NCI-H526 treated with DMSO at 0.1 percent for 48 hours (cell line): ENCODE measurements around the gene ISL2.
"Not testable (repeated sequence)": the region's sequence is repeated elsewhere in the genome, so short reads cannot be mapped to it uniquely, and the experiment has no call there.

Source experiments
- DNase-seq: peaks from one replicate; lab custom pipeline; 2025; lab: John Stamatoyannopoulos, UW

Gene ISL2

DNA sequence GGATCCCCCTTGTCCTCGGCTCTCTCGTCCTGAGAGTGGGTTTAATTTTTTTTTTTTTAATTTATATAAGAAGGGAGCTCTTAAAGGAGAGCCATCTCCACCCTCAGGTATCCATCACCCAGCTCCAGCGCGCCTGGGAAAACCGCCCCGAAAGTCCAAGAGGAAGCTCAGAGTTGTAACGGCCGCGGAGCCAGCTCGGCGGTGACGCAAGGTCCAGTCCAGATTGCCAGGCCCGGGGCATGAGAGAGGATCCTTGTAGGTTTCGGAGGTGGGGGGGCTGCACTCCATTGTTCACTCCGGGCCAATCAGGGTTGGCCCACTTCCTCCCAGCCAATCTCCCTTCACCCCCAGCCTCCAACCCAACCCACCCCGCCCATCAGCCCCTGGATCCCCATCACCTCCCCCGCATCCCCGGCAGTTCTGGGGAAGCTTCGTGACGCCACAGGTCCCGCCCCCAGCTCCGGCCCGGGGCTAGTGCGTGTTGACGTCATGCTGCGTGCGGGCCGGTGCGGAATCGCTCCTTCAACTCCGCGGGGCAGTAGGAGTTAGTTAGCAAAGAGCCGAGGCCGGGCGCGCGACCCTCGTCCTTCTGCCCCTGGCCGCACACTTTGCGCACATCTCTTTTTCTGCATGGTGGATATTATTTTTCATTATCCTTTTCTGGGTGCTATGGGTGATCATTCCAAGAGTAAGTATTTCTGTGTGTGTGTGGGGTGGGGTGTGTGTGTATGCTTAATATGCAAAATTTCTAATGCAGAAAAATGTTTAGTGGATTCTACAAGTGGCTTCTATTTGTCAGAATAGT is at the start of gene ISL2:
Gene ISL2, plus strand, starts transcription at position 520 of the 805 bp plus-strand sequence. Its CDS starts 111 bp downstream, at position 631.
- peak; percentile 91 for DNase-seq

DNA sequence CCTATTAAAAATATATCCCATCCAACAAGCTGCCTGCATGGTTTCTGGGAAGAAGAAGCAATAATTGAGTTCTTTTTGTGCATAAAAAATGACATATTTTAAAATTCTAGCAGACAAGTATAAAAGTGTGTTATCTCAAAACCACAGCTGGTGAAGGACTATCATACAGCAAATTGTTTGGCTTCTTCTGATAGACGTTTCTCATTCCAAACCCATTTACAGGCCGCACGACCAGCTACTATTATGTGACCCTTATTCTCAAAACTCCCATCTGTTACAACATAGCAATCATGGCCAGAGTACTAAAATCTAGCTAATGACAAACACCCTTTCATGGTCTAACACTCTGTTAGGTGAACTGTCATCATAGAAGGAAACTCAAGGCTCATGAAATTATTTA is 47.0 kb upstream of the ISL2 start:
- DNase-seq = no peak

DNA sequence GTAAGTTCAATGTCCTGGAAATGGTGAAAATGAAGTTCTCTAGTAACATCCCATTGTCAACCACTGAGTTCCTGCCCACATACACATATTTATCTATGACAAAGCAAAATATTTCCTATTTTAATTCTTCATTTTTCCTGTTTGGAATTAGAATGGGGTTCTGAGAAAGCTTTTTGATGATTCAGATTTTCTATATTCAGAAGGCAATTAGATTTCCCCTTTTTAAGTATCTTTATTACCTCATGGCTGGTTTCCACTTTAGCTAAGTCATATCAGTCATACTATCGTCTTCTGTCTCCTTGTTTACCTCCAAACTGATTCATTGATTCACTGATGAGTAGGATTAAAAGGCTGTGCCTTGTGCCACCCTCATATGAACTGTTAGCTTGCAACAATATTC is 43.2 kb upstream of the ISL2 start:
- DNase-seq = no peak

DNA sequence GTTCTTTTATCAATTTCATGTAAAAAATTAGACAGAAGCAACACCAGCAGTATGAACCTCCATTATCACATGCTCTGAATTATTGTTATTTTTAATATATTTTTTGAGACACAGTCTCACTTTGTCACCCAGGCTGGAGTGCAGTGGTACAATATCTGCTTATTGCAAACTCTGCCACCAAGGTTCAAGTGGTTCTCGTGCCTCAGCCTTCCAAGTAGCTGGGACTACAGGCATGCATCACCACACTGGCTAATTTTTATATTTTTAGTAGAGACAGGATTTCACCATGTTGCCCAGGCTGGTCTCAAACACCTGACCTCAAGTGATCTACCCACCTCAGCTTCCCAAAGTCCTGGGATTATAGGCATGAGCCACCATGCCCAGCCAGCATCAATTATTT is 42.1 kb upstream of the ISL2 start:
- DNase-seq = not testable (repeated sequence)

DNA sequence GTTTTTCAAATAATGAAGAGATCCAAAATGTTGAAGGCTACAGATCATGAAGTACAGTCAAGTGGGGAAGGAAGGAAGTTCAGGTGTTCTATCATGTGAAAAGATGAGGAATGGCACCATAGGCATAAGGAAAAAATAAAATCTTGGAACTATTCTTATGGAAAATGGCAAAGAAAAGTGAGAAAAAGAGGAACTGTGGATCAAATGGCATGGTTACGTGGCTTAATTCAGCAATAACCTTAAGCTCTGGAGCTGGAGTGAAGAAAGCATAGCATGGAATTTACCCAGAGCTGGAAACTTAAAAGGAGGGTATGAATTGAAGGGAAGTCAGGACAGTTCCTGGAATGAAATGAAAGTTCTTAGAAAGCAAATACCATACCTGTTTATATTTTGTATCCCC is 39.7 kb upstream of the ISL2 start:
- DNase-seq = no peak

DNA sequence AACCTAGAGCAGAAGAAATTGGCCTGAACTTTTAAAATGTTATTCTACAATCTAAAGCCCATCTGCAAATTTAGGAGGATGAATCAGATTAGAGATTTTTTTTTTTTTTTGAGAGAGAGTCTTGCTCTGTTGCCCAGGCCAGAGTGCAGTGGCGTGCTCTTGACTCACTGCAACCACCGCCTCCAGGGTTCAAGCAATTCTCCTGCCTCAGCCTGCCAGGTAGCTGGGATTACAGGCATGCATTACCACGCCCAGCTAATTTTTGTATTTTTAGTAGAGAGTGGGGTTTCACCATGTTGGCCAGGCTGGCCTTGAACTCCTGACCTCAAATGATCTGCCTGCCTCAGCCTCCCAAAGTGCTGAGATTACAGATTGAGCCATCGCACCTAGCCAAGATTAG is 38.6 kb upstream of the ISL2 start:
- not testable (repeated sequence) for DNase-seq

DNA sequence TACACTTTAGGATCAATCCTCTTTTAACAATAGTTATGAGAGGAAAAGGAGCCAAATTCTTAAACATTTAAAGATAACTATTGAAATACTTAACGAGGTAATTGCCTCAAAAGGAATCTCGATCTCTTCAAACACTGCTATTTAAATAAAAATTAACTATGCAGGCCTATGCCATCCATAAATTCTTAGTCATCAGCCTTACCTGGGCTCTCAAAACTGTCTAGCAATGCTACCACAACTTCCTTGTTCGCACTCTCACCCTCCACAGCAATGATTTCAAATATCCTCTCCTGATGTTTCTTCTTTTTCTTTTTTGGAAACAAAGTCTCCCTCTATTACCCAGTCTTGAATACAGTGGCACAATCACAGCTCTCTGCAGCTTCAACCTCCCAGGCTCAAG is 37.6 kb upstream of the ISL2 start:
- DNase-seq = no peak

DNA sequence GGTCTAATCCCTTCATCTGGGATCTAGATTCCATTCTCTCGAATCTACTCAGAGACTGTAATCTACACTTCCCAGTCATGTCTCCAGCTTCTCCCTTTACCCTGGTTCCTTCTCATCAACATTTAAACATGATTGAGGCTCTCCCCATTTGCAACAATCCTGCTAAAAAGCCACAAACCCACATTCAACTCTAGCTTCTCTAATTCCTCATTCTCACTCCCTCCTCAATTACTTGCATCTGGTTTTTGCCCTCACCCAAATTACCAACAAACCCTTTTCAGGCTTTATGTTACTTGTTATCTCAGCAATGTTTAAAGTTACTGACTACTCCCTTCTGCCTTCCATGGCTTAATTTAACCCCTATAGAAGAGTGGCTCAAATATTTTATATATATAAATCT is 36.8 kb upstream of the ISL2 start:
- DNase-seq = no peak

DNA sequence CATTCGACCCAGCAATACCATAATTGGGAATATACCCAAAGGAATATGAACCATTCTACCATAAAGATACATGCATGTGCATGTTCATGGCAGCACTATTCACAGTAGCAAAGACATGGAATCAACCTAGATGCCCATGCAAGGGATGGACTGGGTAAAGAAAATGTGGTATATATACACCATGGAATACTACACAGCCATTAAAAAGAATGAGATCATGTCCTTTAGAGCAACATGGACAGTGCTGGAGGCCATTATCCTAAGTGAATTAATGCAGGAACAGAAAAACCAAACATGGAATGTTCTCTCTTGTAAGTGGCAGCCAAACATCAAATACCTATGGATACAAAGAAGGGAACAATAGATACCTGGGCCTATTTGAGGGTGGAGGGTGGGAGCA is 32.7 kb upstream of the ISL2 start:
- DNase-seq = no peak

DNA sequence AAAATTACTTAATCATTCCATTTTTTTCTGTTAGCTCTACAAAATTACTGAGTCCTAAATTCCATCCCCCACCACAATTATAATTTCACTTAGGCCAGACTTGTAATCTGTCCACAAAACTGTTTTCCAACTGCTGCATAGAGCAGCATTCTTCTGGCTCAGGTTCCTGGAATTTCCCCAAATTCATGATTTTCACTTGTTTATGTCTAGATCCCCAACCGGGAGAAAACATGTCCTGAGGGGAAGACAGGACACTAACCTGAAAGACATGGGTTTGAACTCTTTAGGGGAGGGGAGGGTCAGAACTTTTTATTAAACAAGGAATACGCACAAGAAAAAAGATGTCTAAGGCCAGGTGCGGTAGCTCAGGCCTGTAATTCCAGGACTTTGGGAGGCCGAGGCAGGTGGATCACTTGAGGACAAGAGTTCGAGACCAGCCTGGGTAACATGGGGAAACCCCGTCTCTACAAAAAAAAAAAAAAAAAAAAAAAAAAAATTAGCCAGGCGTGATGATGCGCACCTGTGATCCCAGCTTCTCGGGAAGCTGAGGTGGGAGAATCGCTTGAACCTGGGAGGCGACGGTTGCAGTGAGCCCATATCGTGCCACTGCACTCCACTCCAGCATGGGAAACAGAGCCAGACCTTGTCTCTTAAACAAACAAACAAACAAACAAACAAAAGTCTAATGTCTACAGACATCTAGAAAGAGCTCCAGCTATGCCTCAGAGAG is 26.8 kb upstream of the ISL2 start:
- no peak for DNase-seq

DNA sequence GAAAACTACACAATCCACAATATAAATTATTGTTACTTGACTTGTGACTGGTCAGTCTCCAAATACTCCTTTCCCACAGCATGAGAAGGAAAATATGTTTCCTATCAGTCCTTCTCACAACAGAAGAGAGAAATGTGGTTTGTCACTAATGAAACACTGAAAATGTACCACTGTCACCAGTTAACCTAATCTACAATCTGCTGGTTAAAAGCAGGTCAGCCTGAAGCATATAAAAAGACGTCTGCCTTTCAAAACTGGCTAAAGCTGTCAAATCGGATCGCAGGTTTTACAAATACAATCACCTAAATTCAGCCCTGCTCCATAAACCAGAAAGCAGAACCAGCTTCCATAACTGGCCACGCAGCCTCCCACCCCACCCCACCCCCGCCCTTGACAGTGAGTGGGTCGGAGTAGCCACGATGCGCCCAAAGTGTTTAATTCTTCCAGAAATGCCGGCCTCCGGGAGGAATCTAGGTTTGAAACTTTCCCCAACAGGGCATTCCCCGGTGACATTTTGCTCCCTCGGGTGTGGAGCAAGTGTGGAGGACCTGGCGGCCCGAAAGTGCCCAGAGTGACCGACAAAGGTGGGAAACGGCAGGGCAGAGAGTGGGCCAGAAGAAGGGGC is 26.0 kb upstream of the ISL2 start:
- no peak for DNase-seq

DNA sequence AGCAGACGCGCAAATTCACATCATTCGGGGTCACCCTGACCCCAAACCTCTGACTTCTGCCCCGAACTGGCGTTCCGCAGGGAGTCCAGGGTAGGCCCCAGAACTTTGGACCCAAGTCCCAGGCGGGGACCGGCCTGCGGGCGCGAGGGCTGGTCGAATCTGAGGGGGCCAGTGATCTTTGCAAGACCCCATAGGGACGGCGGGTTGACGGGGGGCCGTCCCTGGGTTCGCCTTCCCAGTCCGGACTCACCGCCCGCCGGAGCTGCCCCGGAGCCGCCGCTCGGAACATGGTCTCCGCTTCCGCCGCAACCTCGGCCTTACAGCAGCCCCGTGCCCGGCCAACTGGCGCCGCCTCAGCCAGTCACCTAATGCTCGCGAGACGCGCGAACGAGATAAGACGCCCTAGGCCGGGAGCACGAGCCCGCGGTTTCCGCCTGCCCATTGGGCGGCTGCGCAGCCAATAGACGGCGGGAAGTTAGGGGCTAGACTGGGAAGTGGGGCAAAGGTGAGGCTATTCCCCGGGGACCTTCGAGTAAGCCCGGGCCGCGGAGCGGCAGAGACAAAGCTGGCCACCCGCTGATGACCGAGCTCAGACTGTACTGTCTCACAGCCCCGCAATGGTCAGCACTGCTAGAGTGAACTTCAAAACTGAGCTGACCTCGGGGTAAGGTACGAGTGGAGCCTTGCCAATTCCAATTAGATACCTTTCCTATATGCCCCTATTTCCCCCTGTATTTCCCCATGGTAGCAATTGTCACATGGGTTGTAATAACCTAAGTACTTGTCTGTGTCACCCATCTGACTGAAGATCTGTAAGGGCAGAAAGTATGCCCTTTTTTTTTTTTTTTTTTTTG is 25.2 kb upstream of the ISL2 start, which contains the start of gene ETFA:
Gene ETFA, minus strand, starts transcription at position 370 of the 854 bp plus-strand sequence. Its CDS starts 81 bp downstream, at position 289.
- DNase-seq = peak; percentile 89

DNA sequence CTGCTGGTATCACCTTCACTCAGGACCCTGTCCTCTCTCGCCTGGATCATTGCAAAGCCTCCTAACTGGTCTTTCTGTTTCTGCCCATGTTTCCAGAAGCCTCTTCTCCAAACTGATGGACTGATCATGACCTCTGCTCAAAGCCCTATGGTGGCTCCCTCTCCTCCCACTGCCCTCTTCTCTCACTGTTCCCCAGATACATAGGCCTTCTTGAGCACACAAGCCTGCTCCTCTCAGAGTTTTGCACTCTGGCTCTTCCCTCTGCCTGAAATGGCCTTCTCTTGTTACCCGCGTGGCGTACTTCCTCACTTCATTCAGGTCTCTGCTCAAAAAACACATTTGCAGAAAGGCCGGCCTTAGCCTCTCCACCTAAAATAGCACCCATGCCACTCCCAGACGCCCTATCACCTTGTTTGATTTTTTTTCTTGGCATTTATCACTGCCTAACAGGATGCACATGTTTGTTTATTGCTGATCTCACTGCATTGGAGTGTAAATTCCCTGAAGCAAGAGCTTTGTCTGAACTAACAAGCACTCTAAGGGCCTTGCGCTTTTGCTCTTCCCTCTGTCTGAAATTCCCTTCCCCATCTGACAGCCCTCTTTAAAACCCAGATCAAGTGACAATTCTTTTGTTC is 23.9 kb upstream of the ISL2 start:
- DNase-seq = no peak

DNA sequence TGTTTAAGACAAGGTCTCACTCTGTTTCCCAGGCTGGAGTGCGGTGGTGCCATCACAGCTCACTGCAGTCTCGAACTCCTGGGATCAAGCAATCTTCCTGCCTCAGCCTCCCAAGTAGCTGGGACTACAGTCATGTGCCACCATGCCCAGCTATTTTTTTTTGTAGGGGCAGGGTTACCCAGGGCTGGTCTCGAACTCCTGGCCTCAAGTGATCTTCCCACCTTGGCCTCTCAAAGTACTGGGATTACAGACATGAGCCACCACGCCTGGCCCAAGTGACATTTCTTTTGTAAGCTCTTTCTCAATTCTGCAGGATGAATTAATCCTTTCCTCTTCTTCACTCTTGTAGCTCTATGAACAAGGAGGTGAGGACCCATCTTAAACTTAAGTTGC is 23.4 kb upstream of the ISL2 start:
- DNase-seq = not testable (repeated sequence)

DNA sequence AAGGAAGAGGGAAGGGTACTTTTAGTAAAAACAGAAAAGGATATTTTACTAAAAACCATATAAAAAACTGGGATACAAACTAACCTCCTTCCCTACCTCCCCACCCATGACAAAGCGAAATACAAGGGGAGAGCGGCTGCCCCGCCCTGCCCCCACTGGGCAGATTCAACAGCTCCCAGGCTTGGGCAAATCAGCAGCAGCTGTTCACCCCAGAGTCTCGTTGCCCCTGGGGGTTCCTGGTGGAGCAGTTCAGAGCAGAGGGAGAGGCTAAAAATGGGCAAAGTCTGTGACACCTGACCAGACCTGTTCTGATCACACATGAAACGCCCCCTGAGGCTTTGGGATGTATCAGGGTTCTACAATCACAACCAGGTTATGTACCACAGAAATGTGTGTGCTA is 22.8 kb upstream of the ISL2 start:
- DNase-seq = no peak

DNA sequence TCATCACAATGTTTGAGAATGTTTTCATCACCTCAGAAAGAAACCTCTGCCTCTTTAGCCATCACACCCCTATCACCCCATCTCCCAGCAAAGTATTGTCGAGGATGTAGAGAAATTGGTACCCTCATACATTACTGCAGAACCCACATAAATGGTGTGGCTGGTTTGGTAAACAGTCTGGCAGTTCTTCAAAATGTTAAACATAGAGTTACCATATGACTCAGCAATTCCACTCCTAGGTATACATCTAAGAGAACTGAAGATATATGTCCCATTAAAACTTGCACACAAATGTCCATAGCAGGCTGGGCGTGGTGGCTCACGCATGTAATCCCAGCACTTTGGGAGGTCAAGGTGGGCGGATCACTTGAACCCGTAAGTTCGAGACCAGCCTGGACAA is 16.6 kb upstream of the ISL2 start:
- DNase-seq = no peak

DNA sequence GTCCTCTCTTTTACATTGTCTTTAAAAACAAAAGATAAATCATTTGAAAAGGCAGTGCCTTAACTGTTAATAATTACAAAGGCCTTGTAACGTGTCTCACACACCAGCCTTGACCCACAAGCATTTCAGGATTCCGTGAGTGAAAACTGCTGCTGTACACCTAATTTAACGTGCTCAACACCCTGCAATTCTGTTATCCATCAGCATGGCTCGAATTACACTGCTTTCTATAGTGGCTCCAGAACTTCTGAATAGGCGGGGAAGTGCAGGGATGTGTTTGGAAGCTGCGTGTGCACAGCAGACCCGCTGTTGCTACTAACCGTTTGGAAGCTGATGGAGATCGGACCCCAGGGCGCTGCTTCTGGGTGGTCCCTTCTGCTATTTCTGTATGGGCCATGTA is 15.4 kb upstream of the ISL2 start:
- no peak for DNase-seq

DNA sequence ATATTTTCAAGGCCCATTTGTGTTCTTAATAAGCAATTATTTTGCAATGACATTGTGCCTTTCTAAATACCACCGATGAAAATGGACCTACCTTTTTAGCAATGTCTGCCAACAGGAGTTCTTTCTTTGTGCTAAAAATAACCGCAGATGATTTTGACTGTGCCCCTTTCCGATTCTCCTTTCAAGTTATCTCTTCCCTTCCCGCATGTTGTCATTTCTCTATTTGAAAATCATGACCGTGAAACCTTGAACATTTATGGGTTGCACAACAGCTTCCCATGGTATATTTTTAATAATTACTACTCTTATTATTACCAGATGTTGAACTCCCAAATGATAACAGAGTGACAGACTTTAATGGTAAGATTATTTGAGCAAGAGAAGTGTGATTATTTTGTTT is 15.0 kb upstream of the ISL2 start:
- no peak for DNase-seq

DNA sequence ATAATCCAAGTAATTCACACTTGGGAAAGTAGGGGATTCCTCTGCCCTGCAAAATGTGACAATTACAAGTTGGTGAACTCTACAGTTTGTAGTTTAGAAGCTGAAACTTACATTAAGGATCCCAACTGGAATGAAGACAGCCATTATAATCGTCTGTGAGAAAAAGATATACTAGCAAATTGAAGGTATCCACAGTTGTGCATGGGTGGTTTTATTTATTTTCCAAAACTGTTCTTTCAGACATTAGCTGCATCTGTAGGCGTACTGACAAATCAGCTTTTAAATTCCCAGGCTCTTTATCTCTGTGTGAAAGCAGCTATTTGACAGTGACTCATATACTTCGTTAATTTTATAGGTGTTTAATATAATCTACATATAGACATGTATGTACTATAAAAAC is 12.5 kb upstream of the ISL2 start:
- no peak for DNase-seq

DNA sequence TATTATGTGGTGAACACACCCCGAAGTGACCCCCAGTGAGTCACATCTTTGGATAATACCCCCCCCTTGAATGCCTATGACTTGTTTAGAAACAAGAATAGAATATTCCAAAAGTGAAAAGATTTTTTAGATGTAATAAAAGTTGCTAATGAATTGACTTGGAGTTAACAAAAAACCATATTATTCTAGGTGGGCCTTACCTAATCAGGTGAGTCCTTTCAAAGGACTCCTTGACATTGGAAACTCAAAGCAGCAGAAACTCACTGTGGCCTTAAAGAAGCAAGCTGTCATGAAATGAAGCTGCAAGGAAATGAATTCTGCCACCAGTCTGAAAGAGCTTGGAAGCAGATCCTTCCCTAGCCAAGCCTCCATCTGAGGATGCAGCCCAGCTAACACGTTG is 10.9 kb upstream of the ISL2 start:
- no peak for DNase-seq
